NCI-H1436 treated with DMSO at 0.1 percent for 48 hours (cell line): Measurements from ENCODE around the gene MAST4.
"Not testable (repeated sequence)": the region's sequence is repeated elsewhere in the genome, so short reads cannot be mapped to it uniquely, and the experiment has no call there.

Source experiments
- DNase-seq: peaks from one replicate; lab custom pipeline; 2025; lab: John Stamatoyannopoulos, UW

Gene MAST4

GRCh38 chr5:66646570-66646969 is 50.4 kb downstream of the MAST4 start:
- no peak for DNase-seq

- DNase-seq: no peak
Measured at GRCh38 chr5:66647146-66647856, 51.1 kb downstream of the MAST4 start.

- DNase-seq: no peak
Measured at GRCh38 chr5:66652818-66653217, 56.6 kb downstream of the MAST4 start.

GRCh38 chr5:66653325-66653724 is 57.1 kb downstream of the MAST4 start:
- DNase-seq: no peak

- no peak for DNase-seq
Measured at GRCh38 chr5:66655395-66656324, 59.5 kb downstream of the MAST4 start.

GRCh38 chr5:66658516-66658915 is 62.3 kb downstream of the MAST4 start:
- no peak for DNase-seq

- no peak for DNase-seq
Measured at GRCh38 chr5:66659780-66660179, 63.6 kb downstream of the MAST4 start.

GRCh38 chr5:66660396-66660795 is 64.2 kb downstream of the MAST4 start:
- no peak for DNase-seq

GRCh38 chr5:66661149-66661548 is 65.0 kb downstream of the MAST4 start:
- no peak for DNase-seq

GRCh38 chr5:66666778-66667177 is 70.6 kb downstream of the MAST4 start:
- no peak for DNase-seq

- DNase-seq: no peak
Measured at GRCh38 chr5:66669086-66669861, 73.1 kb downstream of the MAST4 start.

GRCh38 chr5:66669862-66670195 is 73.6 kb downstream of the MAST4 start:
- DNase-seq: no peak

GRCh38 chr5:66671305-66671704 is 75.1 kb downstream of the MAST4 start:
- DNase-seq: no peak

- no peak for DNase-seq
Measured at GRCh38 chr5:66674802-66675201, 78.6 kb downstream of the MAST4 start.

GRCh38 chr5:66675406-66675805 is 79.2 kb downstream of the MAST4 start:
- DNase-seq: no peak

GRCh38 chr5:66680221-66680620 is 84.0 kb downstream of the MAST4 start:
- DNase-seq: no peak

- DNase-seq: no peak
Measured at GRCh38 chr5:66680804-66681203, 84.6 kb downstream of the MAST4 start.

GRCh38 chr5:66684663-66685062 is 88.5 kb downstream of the MAST4 start:
- no peak for DNase-seq

GRCh38 chr5:66689522-66690220 is 93.5 kb downstream of the MAST4 start:
- no peak for DNase-seq

- no peak for DNase-seq
Measured at GRCh38 chr5:66694036-66694435, 97.8 kb downstream of the MAST4 start.

- DNase-seq: not testable (repeated sequence)
Measured at GRCh38 chr5:66695840-66696239, 99.6 kb downstream of the MAST4 start.
